ENCODE data around the gene FBXL12.
"Not testable (repeated sequence)": the region's sequence is repeated elsewhere in the genome, so short reads cannot be mapped to it uniquely, and the experiment has no call there.

The FBXL12 gene

DNA sequence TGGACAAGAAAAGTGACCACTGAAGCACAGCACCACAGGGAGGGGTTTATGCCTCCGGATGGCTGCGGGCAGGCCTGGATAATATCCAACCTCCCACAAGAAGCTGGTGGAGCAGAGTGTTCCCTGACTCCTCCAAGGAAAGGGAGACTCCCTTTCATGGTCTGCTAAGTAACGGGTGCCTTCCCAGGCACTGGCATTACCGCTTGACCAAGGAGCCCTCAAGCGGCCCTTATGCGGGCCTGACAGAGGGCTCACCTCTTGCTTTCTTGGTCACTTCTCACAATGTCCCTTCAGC is 27.9 kb downstream of the FBXL12 start:
- DNase-seq, result not testable (repeated sequence)

DNA sequence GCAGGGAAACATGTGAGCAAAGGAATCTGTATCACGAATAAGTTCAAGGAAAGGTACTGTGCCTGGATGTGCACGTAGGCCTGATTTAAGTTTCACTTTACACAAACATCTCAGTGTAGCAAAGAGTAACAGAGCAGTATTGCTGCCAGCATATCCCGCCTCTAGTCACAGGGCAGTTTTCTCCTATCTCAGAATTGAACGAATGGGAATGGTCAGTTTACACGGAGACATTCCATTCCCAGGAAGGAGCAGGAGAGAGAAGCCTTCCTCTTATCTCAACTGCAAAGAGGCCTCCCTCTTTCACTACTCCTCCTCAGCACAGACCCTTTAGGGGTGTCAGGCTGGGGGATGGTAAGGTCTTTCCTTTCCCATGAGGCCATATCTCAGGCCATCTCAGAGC is 29.3 kb downstream of the FBXL12 start:
- not testable (repeated sequence) for DNase-seq

DNA sequence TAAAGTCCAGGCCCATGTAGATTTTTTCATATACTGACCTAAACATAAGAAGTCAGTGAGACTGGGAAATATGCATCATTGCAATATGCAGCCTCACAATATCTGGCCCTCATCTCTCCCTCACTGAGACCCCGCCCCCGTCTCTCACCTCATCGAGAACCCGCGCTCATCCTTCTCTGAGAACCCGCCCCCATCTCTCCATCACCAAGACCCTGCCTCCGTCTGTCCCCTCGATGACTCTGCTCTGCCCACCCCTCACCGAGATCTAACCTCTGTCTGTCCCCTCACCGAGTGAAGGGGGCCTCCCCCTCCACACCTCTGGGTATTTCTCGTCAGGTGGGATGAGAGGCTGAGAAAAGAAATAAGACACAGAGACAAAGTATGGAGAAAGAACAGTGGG is 29.8 kb downstream of the FBXL12 start:
- no peak for DNase-seq

DNA sequence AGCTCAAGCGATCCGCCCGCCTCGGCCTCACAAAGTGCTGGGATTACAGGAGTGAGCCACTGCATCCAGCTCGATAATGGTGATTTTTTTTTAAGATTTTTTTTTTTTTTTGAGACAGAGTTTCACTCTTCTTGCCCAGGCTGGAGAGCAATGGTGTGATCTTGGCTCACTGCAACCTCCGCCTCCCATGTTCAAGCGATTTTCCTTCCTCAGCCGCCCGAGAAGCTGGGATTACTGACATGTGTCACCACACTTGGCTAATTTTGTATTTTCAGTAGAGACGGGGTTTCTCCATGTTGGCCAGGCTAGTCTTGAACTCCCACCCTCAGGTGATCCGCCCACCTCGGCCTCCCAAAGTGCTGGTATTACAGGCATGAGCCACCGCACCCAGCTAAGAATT is 30.3 kb downstream of the FBXL12 start:
- DNase-seq, result not testable (repeated sequence)

DNA sequence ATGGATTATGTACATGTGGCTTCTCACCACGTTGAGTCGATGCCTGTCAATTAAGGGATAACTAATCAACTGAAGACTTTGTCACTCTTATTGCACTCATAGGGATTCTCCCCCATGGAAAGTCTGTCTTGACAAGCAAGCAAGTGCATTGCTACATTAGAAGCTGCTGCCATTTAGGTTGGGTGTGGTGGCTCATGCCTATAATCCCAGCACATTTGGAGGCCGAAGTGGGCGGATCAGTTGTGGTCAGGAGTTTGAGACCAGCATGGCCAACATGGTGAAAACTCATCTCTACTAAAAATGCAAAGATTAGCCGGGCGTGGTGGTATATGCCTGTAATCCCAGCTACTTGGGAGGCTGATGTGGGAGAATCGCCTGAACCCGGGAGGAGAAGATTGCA is 32.1 kb downstream of the FBXL12 start:
- DNase-seq, result no peak

DNA sequence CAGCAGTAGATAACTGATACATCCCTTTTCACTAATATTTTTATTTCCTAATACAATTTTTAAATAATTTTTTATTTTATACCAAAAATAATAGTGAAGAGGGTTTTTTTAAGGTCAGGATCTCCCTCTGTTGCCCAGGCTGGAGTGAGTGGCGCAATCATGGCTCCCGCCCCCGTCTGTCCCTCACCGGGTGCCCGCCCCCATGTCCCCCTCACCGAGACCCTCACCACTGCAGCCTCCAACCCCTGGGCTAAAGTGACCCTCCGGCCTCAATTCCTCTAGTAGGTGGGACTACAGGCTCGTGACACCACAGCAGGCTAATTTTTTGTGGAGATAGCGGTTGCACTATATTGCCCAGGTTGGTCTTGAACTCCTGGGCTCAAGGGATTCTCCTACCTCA is 32.5 kb downstream of the FBXL12 start:
- no peak for DNase-seq

DNA sequence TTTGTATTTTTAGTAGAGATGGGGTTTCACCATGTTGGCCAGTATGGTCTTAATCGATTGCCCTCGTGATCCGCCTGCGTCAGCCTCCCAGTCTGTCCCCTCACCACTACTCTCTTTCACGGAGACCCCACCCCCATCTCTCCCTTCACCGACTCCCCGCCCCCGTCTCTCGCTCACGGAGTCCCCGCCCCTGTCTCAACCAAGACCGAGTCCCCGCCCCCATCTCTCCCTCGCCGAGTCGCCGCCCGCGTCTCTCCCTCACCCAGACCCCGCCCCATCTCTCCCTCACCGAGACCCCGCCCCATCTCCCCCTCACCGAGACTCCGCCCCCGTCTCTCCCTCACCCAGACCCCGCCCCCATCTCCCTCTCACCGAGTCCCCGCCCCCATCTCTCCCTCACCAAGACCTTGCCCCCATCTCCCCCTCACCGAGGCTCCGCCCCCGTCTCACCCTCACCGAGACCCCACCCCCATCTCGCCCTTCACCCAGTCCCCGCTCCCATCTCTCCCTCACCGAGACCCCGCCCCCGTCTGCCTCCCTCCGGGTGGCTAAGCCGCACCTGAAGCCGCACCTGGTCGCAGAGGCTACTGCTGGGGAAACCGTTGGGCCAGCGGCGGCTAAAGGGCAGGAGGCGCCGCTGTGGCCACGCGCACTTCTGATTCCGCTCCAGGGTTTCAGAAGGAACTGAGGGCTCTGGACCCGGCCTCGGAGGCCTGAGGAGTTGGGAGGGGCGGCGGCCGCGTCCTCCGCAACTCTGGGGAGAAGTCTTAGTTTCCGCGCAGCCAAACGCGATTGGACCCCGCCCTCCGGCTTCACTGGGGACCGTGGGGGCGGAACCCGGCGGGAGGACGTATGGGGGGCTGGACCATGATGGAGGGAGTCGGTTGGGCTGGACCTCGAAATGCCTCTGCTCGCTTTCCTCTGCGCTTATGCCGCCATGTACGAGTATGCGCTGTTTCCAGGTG is 33.2 kb downstream of the FBXL12 start:
- DNase-seq, result peak; percentile 94

DNA sequence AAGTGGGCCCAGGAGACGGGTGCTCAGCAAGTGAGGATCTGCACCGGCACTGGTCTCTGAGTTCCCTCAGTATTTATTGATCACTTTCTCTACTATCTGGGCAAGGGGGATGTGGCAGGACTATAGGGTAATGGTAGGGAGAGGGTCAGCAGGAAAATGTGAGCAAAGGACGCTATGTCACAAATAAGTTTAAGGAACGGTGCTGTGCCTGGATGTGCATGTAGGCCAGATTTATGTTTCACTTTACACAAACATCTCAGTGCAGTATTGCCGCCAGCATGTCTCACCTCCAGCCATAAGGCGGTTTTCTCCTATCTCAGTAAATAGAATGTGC is 34.7 kb downstream of the FBXL12 start:
- DNase-seq, result not testable (repeated sequence)

DNA sequence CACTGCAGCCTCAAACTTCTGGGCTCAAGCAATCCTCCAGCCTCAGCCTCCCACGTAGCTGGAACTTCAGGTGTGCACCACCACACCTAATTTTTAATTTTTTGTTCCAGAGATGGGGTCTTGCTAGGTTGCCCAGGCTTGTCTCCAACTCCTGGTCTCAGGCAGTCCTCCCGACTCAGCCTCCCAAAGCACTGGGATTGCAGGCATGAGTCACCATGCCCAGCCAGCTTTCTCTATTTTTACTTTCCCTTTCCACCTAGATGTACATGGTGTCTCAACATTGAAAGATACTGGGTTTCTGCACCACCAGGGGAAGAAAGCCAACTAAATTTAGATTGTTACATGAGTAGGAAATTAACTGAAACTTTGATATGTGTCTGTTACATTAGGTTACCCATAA is 36.5 kb downstream of the FBXL12 start:
- no peak for DNase-seq

DNA sequence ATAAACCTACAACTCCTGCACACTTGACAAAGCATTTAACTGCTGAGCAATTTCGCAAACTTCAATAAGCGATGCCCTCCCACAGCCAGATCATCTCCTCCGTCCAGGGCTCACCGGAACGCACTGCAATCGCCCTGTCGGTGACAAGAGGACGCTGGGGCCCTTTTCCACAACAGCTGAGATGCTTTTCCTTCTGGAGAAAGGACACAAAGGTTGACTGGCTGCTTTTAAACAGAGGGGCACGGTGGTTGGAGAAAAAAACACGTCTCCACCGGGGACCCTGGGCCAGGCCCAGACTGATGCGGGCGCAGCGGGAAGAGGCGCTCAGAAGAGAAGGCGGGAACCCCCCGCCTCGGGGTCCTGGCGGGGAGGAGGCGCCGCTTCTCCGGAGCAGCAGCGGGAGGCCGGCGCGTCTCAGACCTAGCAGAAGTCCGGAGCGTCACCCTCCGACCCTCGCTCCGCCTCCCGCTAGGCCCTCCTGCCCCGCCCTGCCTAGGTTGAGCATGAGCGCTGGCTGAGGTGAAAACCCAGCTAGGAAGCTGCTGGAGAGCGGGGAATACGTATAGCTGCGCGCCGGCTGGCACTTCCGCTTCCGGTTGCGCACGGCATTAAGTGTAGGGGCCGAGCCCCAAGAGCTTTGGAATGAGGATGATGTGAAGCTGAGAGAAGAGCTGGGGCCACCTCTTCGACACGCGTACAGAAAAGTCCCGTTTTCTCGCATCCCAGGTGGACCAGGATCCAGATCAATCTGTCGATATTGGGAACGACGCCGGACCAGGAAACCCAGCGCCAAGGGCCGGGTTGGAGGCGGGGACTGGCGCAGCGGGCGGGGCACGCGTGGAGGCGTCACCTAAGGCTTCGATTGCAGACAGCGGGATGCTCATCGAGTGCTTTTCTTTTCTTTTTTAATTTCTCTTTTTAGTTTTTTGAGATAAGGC is 50.4 kb downstream of the FBXL12 start, which contains the start of gene ZNF846:
TSS of gene ZNF846 (minus strand) at position 564 of the 938 bp plus-strand sequence. CDS start 3,788 bp downstream, outside the sequence.
- peak; percentile 94 for DNase-seq

Measured in NCI-H1092 (cell line).